Esophagus squamous epithelium (tissue), 4 donors: Measurements from ENCODE around the gene NAE1.

Experiments
- CTCF ChIP-seq, 6 experiments: fragments of 450-650 bp in 4 of 6; fragments of 200-600 bp in 2 of 6; sonication (generic) in 2 of 6; IDR thresholded peaks; one replicate each; pipeline ENCODE4 v1.5.1; 2016 to 2019; ENCODE audit warnings: antibody characterized with exemption in 6 of 6, mild to moderate bottlenecking in 4 of 6, moderate library complexity in 4 of 6
- POLR2A ChIP-seq, 4 donors: fragments of 450-650 bp; IDR thresholded peaks; one replicate each; pipeline ENCODE4 v1.6.1; 2017; ENCODE audit warnings: antibody characterized with exemption in 4 of 4, mild to moderate bottlenecking in 4 of 4, moderate library complexity in 3 of 4

- TF ChIP-seq CTCF (IDR thresholded peaks at IDR 0.05) (no peak), POLR2A (IDR thresholded peaks at IDR 0.05) (no peak)
Measured at GRCh38 chr16:66832661-66833305, 2.0 kb upstream of the NAE1 start.
